ENCODE results near the gene TCF12. TPM values are rescaled to one million over a fixed set of nuclear protein-coding genes. Genes with fewer than 3 reads are reported as not detected.
"Not testable (repeated sequence)": the region's sequence is repeated elsewhere in the genome, so short reads cannot be mapped to it uniquely, and the experiment has no call there.

TCF12 gene
- total and polyA plus RNA-seq, 4 donors: 17.8 to 158 (median 64.4) TPM

DNA sequence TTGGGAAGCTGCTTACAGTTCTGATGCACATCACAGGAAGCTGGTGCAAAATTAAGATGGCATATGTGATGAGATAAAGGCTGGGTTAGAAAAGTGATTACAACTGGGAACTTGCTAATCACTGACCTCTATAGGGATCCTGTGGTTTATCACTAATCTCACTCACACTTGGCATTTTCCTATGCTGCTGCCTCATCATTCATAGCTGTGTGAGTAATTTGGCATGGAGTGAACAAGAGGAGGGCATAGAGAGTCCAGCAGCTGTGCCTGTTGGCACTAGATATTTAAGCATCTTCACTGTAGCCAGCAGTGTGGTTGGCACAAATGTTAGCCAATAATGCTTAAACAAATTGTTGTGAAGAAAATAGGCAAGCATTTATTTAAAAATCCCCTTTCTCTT, 240.1 kb downstream of the TCF12 start:
- Histone ChIP-seq H3K27ac (ENCODE audit: low read depth in 1 of 2, low read length in 2 of 2) (no peak overlapping the region), H3K9me3 (ENCODE audit: control insufficient read depth, low read length) (no peaks in the 10 kb centered on the region), H3K27me3 (ENCODE audit: control insufficient read depth in 1 of 2, insufficient read depth in 2 of 2, low read length in 1 of 2) (no peaks in the 10 kb centered on the region), H3K36me3 (ENCODE audit: control insufficient read depth in 1 of 2, insufficient read depth in 2 of 2, low read length in 1 of 2) (no peaks in the 10 kb centered on the region), H3K4me1 (ENCODE audit: control insufficient read depth in 1 of 2, insufficient read depth in 2 of 2, low read length in 2 of 2) (peaks cover 0 to 2% of the 10 kb centered on the region in 2 donors), H3K4me3 (ENCODE audit: low read length in 2 of 2) (no peak overlapping the region)
- DNase-seq: no peak
- no peak for ATAC-seq (ENCODE audit: low FRiP score)
- intact Hi-C loops (cut with DNase I): no loop called here

- H3K27me3 ChIP-seq (ENCODE audit: control insufficient read depth in 1 of 2, insufficient read depth in 2 of 2, low read length in 1 of 2): no peaks in the 10 kb centered on the region
- 72 to 74% methylated on average over 4 of the region's 4 CpGs for WGBS, 2 donors
- ATAC-seq (ENCODE audit: low FRiP score) (no peak), DNase-seq (no peak)
- H3K27ac ChIP-seq (ENCODE audit: low read depth in 1 of 2, low read length in 2 of 2): no peak overlapping the region
- H3K4me3 ChIP-seq (ENCODE audit: low read length in 2 of 2): no peak overlapping the region
- H3K36me3 ChIP-seq (ENCODE audit: control insufficient read depth in 1 of 2, insufficient read depth in 2 of 2, low read length in 1 of 2): no peaks in the 10 kb centered on the region
- H3K4me1 ChIP-seq (ENCODE audit: control insufficient read depth in 1 of 2, insufficient read depth in 2 of 2, low read length in 2 of 2): peaks cover 0 to 2% of the 10 kb centered on the region in 2 donors
- H3K9me3 ChIP-seq (ENCODE audit: control insufficient read depth, low read length): no peaks in the 10 kb centered on the region
- intact Hi-C loops (cut with DNase I): no loop called here
Measured at GRCh38 chr15:57158997-57159668, 240.7 kb downstream of the TCF12 start.

GRCh38 chr15:57159767-57160166, 241.3 kb downstream of the TCF12 start:
- Histone ChIP-seq H3K9me3 (ENCODE audit: control insufficient read depth, low read length) (no peaks in the 10 kb centered on the region), H3K27ac (ENCODE audit: low read depth in 1 of 2, low read length in 2 of 2) (no peak overlapping the region), H3K4me1 (ENCODE audit: control insufficient read depth in 1 of 2, insufficient read depth in 2 of 2, low read length in 2 of 2) (peaks cover 0 to 2% of the 10 kb centered on the region in 2 donors), H3K36me3 (ENCODE audit: control insufficient read depth in 1 of 2, insufficient read depth in 2 of 2, low read length in 1 of 2) (no peaks in the 10 kb centered on the region), H3K4me3 (ENCODE audit: low read length in 2 of 2) (no peak overlapping the region), H3K27me3 (ENCODE audit: control insufficient read depth in 1 of 2, insufficient read depth in 2 of 2, low read length in 1 of 2) (no peaks in the 10 kb centered on the region)
- intact Hi-C loops (cut with DNase I): no loop called here
- DNase-seq (no peak), ATAC-seq (ENCODE audit: low FRiP score) (no peak)

GRCh38 chr15:57160823-57161560, 242.5 kb downstream of the TCF12 start:
- Histone ChIP-seq H3K27me3 (ENCODE audit: control insufficient read depth in 1 of 2, insufficient read depth in 2 of 2, low read length in 1 of 2) (no peaks in the 10 kb centered on the region), H3K4me3 (ENCODE audit: low read length in 2 of 2) (no peak overlapping the region), H3K27ac (ENCODE audit: low read depth in 1 of 2, low read length in 2 of 2) (no peak overlapping the region), H3K9me3 (ENCODE audit: control insufficient read depth, low read length) (no peaks in the 10 kb centered on the region), H3K4me1 (ENCODE audit: control insufficient read depth in 1 of 2, insufficient read depth in 2 of 2, low read length in 2 of 2) (peaks cover 0 to 2% of the 10 kb centered on the region in 2 donors), H3K36me3 (ENCODE audit: control insufficient read depth in 1 of 2, insufficient read depth in 2 of 2, low read length in 1 of 2) (no peaks in the 10 kb centered on the region)
- DNase-seq (no peak), ATAC-seq (ENCODE audit: low FRiP score) (no peak)
- intact Hi-C loops (cut with DNase I): no loop called here
- 70 to 80% methylated on average over 2 of the region's 2 CpGs for WGBS, 2 donors

DNA sequence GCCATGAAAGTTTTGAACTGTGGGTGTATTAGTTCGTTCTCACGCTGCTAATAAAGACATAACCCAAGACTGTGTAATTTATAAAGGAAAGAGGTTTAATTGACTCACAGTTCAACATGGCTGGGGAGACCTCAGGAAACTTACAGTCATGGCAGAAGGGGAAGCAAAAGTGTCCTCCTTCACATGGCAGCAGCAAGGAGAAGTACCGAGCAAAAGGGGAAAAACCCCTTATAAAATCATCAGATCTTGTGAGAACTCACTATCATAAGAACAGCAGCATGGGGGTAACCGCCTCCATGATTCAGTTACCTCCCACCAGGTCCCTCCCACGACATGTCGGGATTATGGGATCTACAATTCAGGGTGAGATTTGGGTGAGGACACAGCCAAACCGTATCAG, 245.8 kb downstream of the TCF12 start:
- ATAC-seq (ENCODE audit: low FRiP score); H3K4me3 ChIP-seq (ENCODE audit: low read length in 2 of 2); H3K4me1 ChIP-seq (ENCODE audit: control insufficient read depth in 1 of 2, insufficient read depth in 2 of 2, low read length in 2 of 2); H3K9me3 ChIP-seq (ENCODE audit: control insufficient read depth, low read length); H3K27ac ChIP-seq (ENCODE audit: low read depth in 1 of 2, low read length in 2 of 2); intact Hi-C loops (cut with DNase I); DNase-seq; H3K27me3 ChIP-seq (ENCODE audit: control insufficient read depth in 1 of 2, insufficient read depth in 2 of 2, low read length in 1 of 2); H3K36me3 ChIP-seq (ENCODE audit: control insufficient read depth in 1 of 2, insufficient read depth in 2 of 2, low read length in 1 of 2): not testable (repeated sequence)
- 97% methylated on average over 7 of the region's 7 CpGs for WGBS, 2 donors

GRCh38 chr15:57165992-57166391, 247.5 kb downstream of the TCF12 start:
- no peak overlapping the region for H3K27ac ChIP-seq (ENCODE audit: low read depth in 1 of 2, low read length in 2 of 2)
- H3K4me3 ChIP-seq (ENCODE audit: low read length in 2 of 2): no peak overlapping the region
- H3K27me3 ChIP-seq (ENCODE audit: control insufficient read depth in 1 of 2, insufficient read depth in 2 of 2, low read length in 1 of 2): no peaks in the 10 kb centered on the region
- no peak for ATAC-seq (ENCODE audit: low FRiP score)
- DNase-seq: no peak
- H3K36me3 ChIP-seq (ENCODE audit: control insufficient read depth in 1 of 2, insufficient read depth in 2 of 2, low read length in 1 of 2): no peaks in the 10 kb centered on the region
- intact Hi-C loops (cut with DNase I): no loop called here
- no peaks in the 10 kb centered on the region for H3K9me3 ChIP-seq (ENCODE audit: control insufficient read depth, low read length)
- 30 to 47% methylated on average over 2 of the region's 2 CpGs for WGBS, 2 donors
- peaks cover 0 to 2% of the 10 kb centered on the region in 2 donors for H3K4me1 ChIP-seq (ENCODE audit: control insufficient read depth in 1 of 2, insufficient read depth in 2 of 2, low read length in 2 of 2)

- Histone ChIP-seq H3K36me3 (ENCODE audit: control insufficient read depth in 1 of 2, insufficient read depth in 2 of 2, low read length in 1 of 2) (no peaks in the 10 kb centered on the region), H3K4me3 (ENCODE audit: low read length in 2 of 2) (no peak overlapping the region), H3K27me3 (ENCODE audit: control insufficient read depth in 1 of 2, insufficient read depth in 2 of 2, low read length in 1 of 2) (no peaks in the 10 kb centered on the region), H3K4me1 (ENCODE audit: control insufficient read depth in 1 of 2, insufficient read depth in 2 of 2, low read length in 2 of 2) (peaks cover 0 to 2% of the 10 kb centered on the region in 2 donors), H3K27ac (ENCODE audit: low read depth in 1 of 2, low read length in 2 of 2) (no peak overlapping the region), H3K9me3 (ENCODE audit: control insufficient read depth, low read length) (no peaks in the 10 kb centered on the region)
- WGBS, 2 donors: 34 to 43% methylated on average over 3 of the region's 3 CpGs
- intact Hi-C loops (cut with DNase I): no loop called here
- DNase-seq (no peak), ATAC-seq (ENCODE audit: low FRiP score) (no peak)
Measured at GRCh38 chr15:57167821-57168395, 249.5 kb downstream of the TCF12 start.

- WGBS, 2 donors: 82 to 88% methylated on average over 2 of the region's 2 CpGs
- no peak for ATAC-seq (ENCODE audit: low FRiP score)
- H3K27me3 ChIP-seq (ENCODE audit: control insufficient read depth in 1 of 2, insufficient read depth in 2 of 2, low read length in 1 of 2): no peaks in the 10 kb centered on the region
- DNase-seq: no peak
- H3K4me1 ChIP-seq (ENCODE audit: control insufficient read depth in 1 of 2, insufficient read depth in 2 of 2, low read length in 2 of 2): peaks cover 0 to 2% of the 10 kb centered on the region in 2 donors
- intact Hi-C loops (cut with DNase I): no loop called here
- H3K36me3 ChIP-seq (ENCODE audit: control insufficient read depth in 1 of 2, insufficient read depth in 2 of 2, low read length in 1 of 2): no peaks in the 10 kb centered on the region
- H3K4me3 ChIP-seq (ENCODE audit: low read length in 2 of 2): no peak overlapping the region
- H3K27ac ChIP-seq (ENCODE audit: low read depth in 1 of 2, low read length in 2 of 2): no peak overlapping the region
- H3K9me3 ChIP-seq (ENCODE audit: control insufficient read depth, low read length): no peaks in the 10 kb centered on the region
Measured at GRCh38 chr15:57169643-57170042, 251.2 kb downstream of the TCF12 start.

GRCh38 chr15:57171426-57171825, 253.0 kb downstream of the TCF12 start:
- Histone ChIP-seq H3K27me3 (ENCODE audit: control insufficient read depth in 1 of 2, insufficient read depth in 2 of 2, low read length in 1 of 2) (no peaks in the 10 kb centered on the region), H3K36me3 (ENCODE audit: control insufficient read depth in 1 of 2, insufficient read depth in 2 of 2, low read length in 1 of 2) (peaks cover 0 to 1% of the 10 kb centered on the region in 2 donors), H3K9me3 (ENCODE audit: control insufficient read depth, low read length) (no peaks in the 10 kb centered on the region), H3K4me1 (ENCODE audit: control insufficient read depth in 1 of 2, insufficient read depth in 2 of 2, low read length in 2 of 2) (peaks cover 0 to 2% of the 10 kb centered on the region in 2 donors), H3K27ac (ENCODE audit: low read depth in 1 of 2, low read length in 2 of 2) (no peak overlapping the region), H3K4me3 (ENCODE audit: low read length in 2 of 2) (no peak overlapping the region)
- 89 to 92% methylated on average over 1 of the region's 1 CpG for WGBS, 2 donors
- no peak for ATAC-seq (ENCODE audit: low FRiP score)
- intact Hi-C loops (cut with DNase I): no loop called here
- no peak for DNase-seq
